ENCODE data around the gene PRDX5. TPM values are rescaled to one million over a fixed set of nuclear protein-coding genes. Genes with fewer than 3 reads are reported as not detected.

Gene PRDX5
- total and polyA plus RNA-seq, 9 of the 15 experiments (the other 6 are each of a cell fraction or from before 2014, with no cell fraction given), result 40.8 to 327 (median 204) TPM

DNA sequence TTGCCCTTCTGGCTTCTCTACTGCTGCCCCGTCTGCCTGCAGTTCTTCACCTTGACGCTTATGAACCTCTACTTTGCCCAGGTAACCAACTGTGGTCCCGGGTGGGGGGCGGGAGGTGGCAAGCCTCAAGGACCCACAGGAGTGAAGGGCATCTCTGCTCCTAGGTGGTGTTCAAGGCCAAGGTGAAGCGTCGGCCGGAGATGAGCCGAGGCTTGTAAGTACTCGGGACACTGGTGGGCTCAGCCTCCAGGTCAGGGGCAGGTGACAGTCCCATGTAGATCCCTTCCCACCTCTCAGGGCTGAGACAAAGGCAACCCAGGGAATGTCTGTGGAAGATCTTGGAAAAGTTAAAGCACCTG, 31.1 kb upstream of the PRDX5 start (continued):
- TF ChIP-seq PREB (CRISPR knock-in tag; IDR thresholded peaks at IDR 0.05) (no peak), GTF2F1 (IDR thresholded peaks at IDR 0.05; ENCODE audit: low read depth, low read length) (no peak)

GRCh38 chr11:64287676-64288352, 30.1 kb upstream of the PRDX5 start:
- H4K20me1 ChIP-seq (replicated peaks; ENCODE audit: control insufficient read depth, insufficient read depth, low read length), result no peaks in the 10 kb centered on the region
- intact Hi-C loops (cut with micrococcal nuclease) (no loop called here), in situ Hi-C loops (cut with MboI) (no loop called here)
- H3K27me3 ChIP-seq (ENCODE audit: control insufficient read depth in 2 of 2, insufficient read depth in 2 of 2, low read length in 2 of 2), result peaks cover 5 to 17% of the 10 kb centered on the region in 2 experiments; a peak in 4 of 5 replicates
- FAIRE-seq, result no peak
- H3K9ac ChIP-seq (ENCODE audit: insufficient read depth in 1 of 2, low read depth in 2 of 2, low read length in 2 of 2), result peak overlapping the region in 1 of 2 experiments; percentile 75; a peak in 1 of 4 replicates
- TF ChIP-seq JUN (IDR thresholded peaks at IDR 0.05; ENCODE audit: borderline replicate concordance, low read depth, low read length), result no peak
- no peak for TF ChIP-seq JUN (CRISPR knock-in tag; IDR thresholded peaks at IDR 0.05; ENCODE audit: borderline replicate concordance)
- peak; percentile 58; the same call in 1 of the 2 replicates for TF ChIP-seq POLR2G (IDR thresholded peaks at IDR 0.05; ENCODE audit: low read depth, low read length)
- TF ChIP-seq HNRNPL (IDR thresholded peaks at IDR 0.05; ENCODE audit: low read depth, low read length), result peak; percentile 60; the same call in 1 of the 2 replicates
- TF ChIP-seq CEBPG (CRISPR knock-in tag; IDR thresholded peaks at IDR 0.05), result no peak
- TF ChIP-seq CEBPG (tag; conservative IDR thresholded peaks at IDR 0.05 in 1 of 2, IDR thresholded peaks at IDR 0.05 in 1 of 2), result no peak
- CTCF ChIA-PET (ENCODE audit: low intra/inter-chr PET ratio), result no interaction called here
- H3K9me3 ChIP-seq (replicated peaks; ENCODE audit: control insufficient read depth, insufficient read depth, low read depth, low read length), result no peaks in the 10 kb centered on the region
- no peak for DNase-seq (ENCODE audit: extremely low read depth in 1 of 4, low spot score in 3 of 4)
- no peak for ATAC-seq
- no peak overlapping the region for H2AFZ ChIP-seq (ENCODE audit: low read depth, low read length)
- no peak overlapping the region for H3K4me3 ChIP-seq
- no peaks in the 10 kb centered on the region for H3K9me1 ChIP-seq (ENCODE audit: control insufficient read depth, insufficient read depth, low read length)
- H3K79me2 ChIP-seq (ENCODE audit: control insufficient read depth, insufficient read depth, low read length), result peaks cover 12% of the 10 kb centered on the region; the same call in 1 of the 3 replicates
- POLR2A ChIA-PET, result interaction anchor here (0.9 to 1.4 kb wide), 4 partner anchors 14 to 82 kb away, joined by 3 to 8 read pairs (median 4); partner anchors contain the start of gene FERMT3
- BruUV-seq (replicated peaks), result no TSS peak
- H3K4me1 ChIP-seq (replicated peaks in 1 of 2; ENCODE audit: control insufficient read depth in 2 of 2, insufficient read depth in 2 of 2, low read length in 2 of 2), result peaks cover 7 to 64% of the 10 kb centered on the region in 2 experiments; a peak in 4 of 5 replicates
- H3K4me2 ChIP-seq (ENCODE audit: insufficient read depth, low read length), result no peak overlapping the region
- no peaks in the 10 kb centered on the region for H3K36me3 ChIP-seq (ENCODE audit: control insufficient read depth, insufficient read depth, low read length)
- WGBS (ENCODE audit: insufficient coverage, low coverage, missing lambda C conversion rate), result 81% methylated on average over 28 of the region's 33 CpGs
- no peak overlapping the region for H3K27ac ChIP-seq (ENCODE audit: extremely low read depth, low read depth, low read length)
